Adrenal gland (tissue), 5 donors: ENCODE measurements around the gene ADCY4.

Experiments
- CTCF ChIP-seq, 6 experiments: fragments of 450-650 bp in 4 of 6; fragments of 200-600 bp in 2 of 6; sonication (generic) in 1 of 6; IDR thresholded peaks; 1 replicate in 5 of 6; 2 replicates in 1 of 6; pipeline versions ENCODE4 v1.5.1 to v1.8.0; 2016 to 2021; ENCODE audit warnings: antibody characterized with exemption in 6 of 6, mild to moderate bottlenecking in 2 of 6, moderate library complexity in 1 of 6
- POLR2A ChIP-seq, 2 donors: fragments of 450-650 bp; IDR thresholded peaks; one replicate each; pipeline ENCODE4 v1.6.1; 2017; ENCODE audit warnings: antibody characterized with exemption in 2 of 2, mild to moderate bottlenecking in 2 of 2, moderate library complexity in 1 of 2
- donor health status: DM: no; HTN: no; CAD: no.

GRCh38 chr14:24300326-24300980 is 34.4 kb downstream of the ADCY4 start:
- TF ChIP-seq CTCF (IDR thresholded peaks at IDR 0.05) (no peak), POLR2A (IDR thresholded peaks at IDR 0.05) (no peak)
